ENCODE results near the gene HOXD4.

HOXD4 gene

DNA sequence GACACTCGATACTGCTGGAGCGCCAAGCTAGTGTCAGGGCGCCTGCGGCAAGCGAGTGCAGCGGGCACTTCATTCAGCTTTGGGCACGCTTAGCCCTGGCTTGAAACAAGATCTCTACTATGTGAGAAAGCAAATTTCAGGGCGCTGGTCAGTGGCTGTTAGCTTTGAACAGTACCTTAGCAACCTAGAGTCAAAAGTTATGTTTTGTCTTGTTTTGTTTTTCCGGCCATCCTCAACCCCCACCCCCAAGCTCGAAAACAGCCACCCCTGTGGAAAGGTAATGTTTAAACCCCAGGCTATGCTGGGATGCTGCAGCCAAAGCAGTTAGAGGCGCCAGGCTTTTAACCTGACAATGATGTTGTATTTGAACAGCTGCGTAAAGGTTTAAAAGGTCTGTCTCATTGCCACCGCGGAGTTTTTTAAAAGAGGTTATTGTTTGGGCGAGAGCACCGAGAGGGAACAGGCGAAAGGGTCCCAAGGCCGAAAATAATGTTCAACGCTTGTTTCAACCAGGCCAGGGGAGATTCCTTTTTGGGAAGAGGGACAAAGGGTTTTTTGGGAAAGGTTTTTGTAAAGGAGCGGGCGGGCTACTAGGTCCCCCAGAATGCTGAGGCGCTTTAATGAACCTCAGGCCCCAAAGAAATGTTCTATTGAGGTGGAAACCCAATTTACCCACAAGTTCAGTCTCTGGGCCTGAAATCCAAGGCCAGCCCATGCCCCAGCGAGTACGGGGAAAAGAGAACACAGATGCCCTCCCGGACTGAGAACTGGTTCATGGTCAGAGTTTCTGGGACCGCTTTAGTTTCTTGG is 37.0 kb upstream of the HOXD4 start:
- DNase-seq: no peak

DNA sequence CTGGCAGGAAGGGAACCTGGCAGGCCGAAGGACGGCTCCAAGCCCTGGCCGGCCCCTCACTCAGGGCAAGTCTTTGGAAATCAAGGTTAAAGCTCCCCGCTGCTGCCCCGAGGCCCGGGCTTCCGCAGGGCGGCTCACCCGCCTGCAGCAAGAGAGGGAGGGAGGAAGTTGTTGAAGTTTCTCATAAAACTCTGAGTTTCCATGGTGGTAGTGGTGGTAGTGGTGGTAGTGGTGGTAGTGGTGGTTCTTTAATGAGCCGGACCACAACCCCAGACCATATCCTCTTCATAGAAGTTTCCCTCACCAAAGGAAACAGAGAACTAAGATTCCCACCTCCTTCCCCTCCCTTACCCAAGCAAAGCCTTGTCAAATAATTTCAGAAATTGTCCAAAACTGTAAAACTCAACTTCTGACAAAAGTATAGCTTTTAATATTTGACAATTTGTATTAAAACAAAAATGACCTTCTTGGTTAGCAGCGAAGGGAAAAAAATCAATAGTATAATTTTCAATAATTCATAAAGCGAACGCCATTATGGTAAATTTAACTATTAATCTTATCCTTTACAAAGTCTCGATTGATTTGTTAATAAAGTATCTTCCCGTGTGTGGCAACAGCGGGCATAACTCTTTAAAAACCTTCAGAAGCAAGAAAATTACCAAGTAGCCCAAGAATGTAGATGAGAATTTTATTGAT is 36.3 kb upstream of the HOXD4 start:
- no peak for DNase-seq

DNA sequence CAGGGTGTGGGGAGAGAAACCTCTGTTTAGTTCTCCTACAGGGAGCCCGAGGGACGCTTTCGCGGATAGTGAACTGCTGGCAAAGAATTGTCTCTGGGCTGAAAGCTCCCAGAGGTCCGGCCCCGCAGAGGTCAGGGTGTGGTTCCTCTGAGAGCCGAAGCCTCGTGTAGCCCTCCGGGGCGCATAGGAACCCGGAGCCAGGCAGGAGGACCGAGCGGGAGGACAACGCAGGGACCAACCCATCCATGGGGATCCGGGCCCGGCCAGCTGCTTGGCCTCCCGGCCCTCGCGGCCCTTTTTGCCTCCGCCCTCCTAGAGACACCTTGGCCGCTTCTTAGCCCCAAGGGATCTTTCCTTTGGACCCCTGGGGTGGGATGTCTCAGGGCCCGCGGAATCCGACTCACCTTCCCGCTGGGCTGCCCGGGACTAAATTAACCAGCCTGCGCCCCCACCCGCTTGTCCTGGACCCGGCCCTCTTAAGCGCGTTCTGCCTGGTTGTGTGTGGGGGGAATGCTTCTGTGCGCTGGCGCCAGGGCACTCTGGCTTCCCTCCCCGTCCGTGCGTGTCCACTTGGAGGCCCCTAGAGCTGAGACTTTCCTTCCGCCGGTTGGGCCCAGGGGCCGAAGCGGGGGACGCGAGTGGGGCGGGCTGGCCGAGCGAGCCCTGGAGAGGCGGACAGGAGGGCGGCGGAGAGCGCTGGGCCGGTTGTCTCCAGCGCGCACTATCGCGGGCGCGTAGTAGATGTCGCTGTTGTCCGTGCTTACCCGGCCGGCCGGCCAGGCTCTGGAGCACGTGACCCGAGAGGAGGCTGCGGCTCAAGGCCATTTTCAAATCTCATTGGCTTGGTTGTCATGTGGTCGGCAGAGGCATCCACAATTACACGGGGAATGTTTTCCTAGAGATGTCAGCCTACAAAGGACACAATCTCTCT is 35.2 kb upstream of the HOXD4 start, which contains the start of gene HOXD10:
HOXD10 (plus strand) TSS at position 896 of the 931 bp plus-strand sequence. CDS start 56 bp downstream, outside the sequence.
- no peak for DNase-seq

DNA sequence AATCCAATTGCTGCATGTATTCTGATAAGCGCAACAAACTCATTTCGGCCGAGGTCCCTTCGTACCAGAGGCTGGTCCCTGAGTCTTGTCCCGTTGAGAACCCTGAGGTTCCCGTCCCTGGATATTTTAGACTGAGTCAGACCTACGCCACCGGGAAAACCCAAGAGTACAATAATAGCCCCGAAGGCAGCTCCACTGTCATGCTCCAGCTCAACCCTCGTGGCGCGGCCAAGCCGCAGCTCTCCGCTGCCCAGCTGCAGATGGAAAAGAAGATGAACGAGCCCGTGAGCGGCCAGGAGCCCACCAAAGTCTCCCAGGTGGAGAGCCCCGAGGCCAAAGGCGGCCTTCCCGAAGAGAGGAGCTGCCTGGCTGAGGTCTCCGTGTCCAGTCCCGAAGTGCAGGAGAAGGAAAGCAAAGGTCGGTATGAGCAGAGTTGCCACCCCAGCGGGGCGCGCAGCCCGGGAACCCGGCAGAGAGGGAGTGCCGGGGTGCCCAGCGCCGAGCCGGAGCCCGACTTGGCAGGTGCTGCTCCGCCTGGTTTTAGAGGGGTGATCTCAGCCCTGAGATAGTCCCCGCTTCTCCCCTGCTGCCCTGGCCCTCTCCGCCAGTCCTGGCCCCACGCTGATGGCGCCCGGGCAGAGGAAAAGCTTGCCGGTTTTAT is 34.1 kb upstream of the HOXD4 start:
- DNase-seq: no peak

- DNase-seq: no peak
Observed at GRCh38 chr2:176117823-176118371, 33.5 kb upstream of the HOXD4 start.

- DNase-seq: no peak
Observed at GRCh38 chr2:176118601-176119339, 32.6 kb upstream of the HOXD4 start.

DNA sequence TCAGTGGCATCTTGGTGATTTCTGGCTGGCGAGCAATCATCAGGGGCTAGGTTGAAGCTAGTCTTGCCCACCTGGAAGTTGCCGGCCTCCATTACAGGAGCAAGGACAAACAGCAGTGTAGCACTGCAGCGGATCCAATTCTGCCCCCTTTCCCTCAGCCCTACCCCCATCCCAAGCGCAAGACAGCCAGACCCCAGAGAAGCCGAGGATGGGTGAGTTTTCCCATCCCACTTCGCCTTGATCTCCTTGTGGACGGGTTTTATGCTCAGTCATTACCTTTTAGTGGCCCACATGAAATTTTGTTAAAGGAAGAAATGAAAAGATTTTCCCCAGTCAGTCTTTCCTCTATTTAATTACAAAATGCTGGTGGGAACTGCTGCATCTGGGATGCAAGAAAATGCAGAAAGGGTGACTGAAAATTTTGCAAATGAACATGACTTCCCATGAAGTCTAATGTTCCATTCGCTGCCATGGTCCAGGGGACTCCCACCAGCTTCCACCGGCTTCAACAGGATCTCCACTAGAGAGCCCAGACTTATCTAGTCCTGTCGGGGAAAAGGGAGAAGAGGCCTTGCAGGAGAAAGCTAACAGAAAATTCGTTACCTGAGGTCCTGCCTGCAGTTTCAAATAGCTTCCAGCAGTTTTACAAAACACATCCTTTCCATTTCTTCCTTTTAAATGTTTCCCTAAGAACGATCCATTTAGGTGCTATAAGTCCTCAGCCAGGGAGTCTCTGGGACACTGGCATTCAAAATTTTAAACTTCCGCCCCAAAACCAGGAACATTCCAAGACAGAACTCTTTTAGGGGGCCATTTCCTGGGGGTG is 30.8 kb upstream of the HOXD4 start:
- no peak for DNase-seq

GRCh38 chr2:176121190-176122051 is 29.9 kb upstream of the HOXD4 start:
- no peak for DNase-seq

DNA sequence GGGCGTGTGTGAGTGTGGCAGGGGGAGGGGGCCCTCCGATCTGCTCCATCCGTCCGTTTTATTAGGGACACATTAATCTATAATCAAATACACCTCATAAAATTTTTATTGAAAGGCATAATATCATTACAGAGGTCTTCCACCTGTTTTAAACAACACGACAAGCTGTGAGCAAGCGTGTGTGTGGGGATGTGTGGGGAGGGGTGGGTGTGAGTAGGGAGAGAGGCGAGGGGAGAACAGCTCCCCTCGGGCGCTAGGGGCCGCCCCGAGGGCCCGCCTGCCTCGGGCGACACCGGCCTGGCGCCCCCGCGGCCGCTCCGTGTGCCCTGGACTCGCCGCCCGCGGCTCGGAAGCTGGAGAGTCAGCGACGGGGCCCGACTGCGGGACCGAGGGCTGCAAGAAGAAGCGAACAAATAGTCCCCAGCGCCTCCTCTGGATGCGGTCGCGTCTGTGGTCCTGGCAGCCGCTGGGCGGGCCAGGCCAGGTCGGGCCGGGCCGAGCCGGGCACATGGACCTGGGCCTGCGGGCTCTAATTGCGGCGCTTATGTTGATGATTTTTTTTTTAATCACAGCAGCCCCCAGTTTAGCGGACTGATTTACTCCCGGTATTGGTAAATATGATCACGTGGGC is 29.2 kb upstream of the HOXD4 start:
- DNase-seq: no peak

GRCh38 chr2:176122683-176123410 is 28.5 kb upstream of the HOXD4 start, which contains the start of gene HOXD9:
TSS of gene HOXD9 (plus strand) at chr2:176122719. CDS start at chr2:176122769, 50 bp downstream.
- no peak for DNase-seq

DNA sequence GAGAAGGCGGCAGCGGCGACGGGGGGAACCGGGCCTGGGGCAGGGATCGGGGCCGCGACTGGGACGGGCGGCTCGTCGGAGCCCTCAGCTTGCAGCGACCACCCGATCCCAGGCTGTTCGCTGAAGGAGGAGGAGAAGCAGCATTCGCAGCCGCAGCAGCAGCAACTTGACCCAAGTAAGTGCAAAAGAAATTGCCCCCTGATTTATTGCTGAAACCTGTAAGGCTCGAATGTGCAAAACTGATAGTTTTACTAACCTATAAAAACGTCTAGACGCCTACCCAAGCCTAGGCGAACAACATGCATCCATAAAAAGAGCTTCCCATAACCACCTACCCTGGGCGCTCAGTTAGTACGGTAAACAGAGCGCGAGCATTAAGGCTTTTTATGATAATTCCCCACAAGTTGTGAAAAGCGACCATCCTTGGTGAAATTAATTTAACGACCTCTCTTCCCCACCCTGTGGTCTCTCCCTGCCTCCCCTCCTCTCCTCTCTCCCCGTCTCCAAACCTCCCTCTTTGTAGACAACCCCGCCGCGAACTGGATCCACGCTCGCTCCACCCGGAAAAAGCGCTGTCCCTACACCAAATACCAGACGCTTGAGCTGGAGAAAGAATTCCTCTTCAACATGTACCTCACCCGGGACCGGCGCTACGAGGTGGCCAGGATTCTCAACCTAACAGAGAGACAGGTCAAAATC is 27.8 kb upstream of the HOXD4 start:
- DNase-seq: no peak

GRCh38 chr2:176124110-176124946 is 27.0 kb upstream of the HOXD4 start:
- no peak for DNase-seq

- no peak for DNase-seq
Observed at GRCh38 chr2:176124947-176125771, 26.2 kb upstream of the HOXD4 start.

DNA sequence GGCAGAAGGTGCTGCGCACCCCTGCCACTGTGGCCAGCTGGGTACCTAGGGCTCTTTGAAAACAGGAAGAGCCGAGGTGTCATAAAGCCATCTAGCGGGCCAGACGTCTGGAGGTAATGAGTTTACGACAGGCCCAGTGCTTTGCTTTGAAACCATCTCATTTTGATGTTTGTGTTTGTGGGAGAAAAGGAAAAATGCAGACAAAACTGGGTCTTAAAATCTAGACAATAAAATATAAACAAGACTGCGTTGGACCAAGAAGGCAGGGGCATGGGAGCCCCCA is 25.6 kb upstream of the HOXD4 start:
- DNase-seq: no peak

DNA sequence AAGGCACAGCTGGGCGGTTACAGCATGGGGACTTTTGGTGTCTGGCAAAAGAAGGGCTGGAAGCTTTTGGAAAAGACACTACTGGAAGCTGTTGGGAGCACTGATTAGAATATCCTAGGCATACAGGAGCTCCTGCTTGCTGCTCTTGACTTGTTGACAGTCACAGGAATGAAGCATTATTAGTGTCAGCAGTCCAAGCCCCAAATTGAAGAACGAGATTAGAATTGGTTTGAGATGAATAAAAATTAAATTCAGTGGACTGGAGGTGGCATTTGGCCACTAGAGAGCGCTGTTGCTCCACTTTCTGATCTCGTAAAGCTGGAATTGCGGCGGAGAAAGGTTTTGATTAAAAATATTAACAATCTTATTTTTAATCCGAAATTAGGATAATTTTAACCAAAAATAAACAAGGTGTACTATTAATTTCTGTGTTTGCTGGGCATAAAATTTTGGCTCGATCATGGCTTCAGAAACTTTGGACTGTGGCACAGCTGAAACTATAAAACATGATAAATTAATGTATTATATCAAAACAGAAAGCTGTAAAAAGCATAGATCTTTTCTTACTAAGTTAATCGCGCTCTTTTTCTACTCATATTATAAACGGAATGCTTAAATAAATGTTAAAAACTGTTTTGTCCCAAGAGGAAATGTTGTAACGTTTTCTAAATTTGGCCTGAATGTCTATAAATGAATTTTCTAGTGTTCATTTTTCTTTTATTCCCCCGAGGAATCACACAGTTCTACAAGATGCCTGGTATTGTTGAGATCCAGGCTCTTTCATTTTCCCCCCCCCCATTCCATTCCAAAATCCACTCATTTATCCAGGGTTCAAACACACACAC is 24.2 kb upstream of the HOXD4 start:
- DNase-seq: peak; percentile 40 to 42

Data from hippocampal formation (tissue), 2 donors.